H7 (cell line): Measurements from ENCODE around the gene GLOD4. TPM values are rescaled to one million over a fixed set of nuclear protein-coding genes. Genes with fewer than 3 reads are reported as not detected.
"Not testable (repeated sequence)": the region's sequence is repeated elsewhere in the genome, so short reads cannot be mapped to it uniquely, and the experiment has no call there.

Source experiments
- DNase-seq: peaks from one replicate; pipeline ENCODE4 v3.0.0; 2012
- H3K27me3 ChIP-seq: 2 replicates; pipeline ENCODE4 v1.6.0; 2011; ENCODE audit warnings: mild to moderate bottlenecking, low read length; ENCODE audit not compliant: control insufficient read depth, insufficient read depth
- H3K36me3 ChIP-seq: replicated peaks from 2 replicates; pipeline ENCODE4 v1.5.1; 2011; ENCODE audit warnings: low read length; ENCODE audit not compliant: control insufficient read depth, insufficient read depth
- H3K4me3 ChIP-seq: 2 replicates; pipeline ENCODE4 v1.5.1; 2011; ENCODE audit warnings: low read depth, mild to moderate bottlenecking, control low read depth, low read length, moderate library complexity; ENCODE audit not compliant: insufficient read depth
- total RNA-seq: library from RNA; depleted of rRNA; stranded (reverse); fragments of >200 nt; shearing (Covaris generic); gene quantifications from 2 replicates; pipeline ENCODE4 v1.2.3, GENCODE V29; 2014

GLOD4 gene
- total RNA-seq, 1 experiment from 2014 or later: 60.8 TPM

GRCh38 chr17:773467-774312 lies 8.4 kb downstream of the GLOD4 start:
- Histone ChIP-seq H3K36me3 (peaks cover 45% of the 10 kb centered on the region), H3K4me3 (no peak overlapping the region), H3K27me3 (no peaks in the 10 kb centered on the region)
- no peak for DNase-seq

- Histone ChIP-seq H3K4me3 (no peak overlapping the region), H3K27me3 (no peaks in the 10 kb centered on the region), H3K36me3 (peaks cover 41% of the 10 kb centered on the region)
- no peak for DNase-seq
Observed at GRCh38 chr17:773016-773415, 9.1 kb downstream of the GLOD4 start.

GRCh38 chr17:767076-767475 lies 15.0 kb downstream of the GLOD4 start:
- no peak overlapping the region for H3K4me3 ChIP-seq
- peaks cover 26% of the 10 kb centered on the region for H3K36me3 ChIP-seq

GRCh38 chr17:760371-760770 lies 21.7 kb downstream of the GLOD4 start:
- Histone ChIP-seq H3K4me3 (no peak overlapping the region), H3K27me3 (no peaks in the 10 kb centered on the region), H3K36me3 (peaks cover 12% of the 10 kb centered on the region)
- no peak for DNase-seq

More at GRCh38 chr17:767076-767475, 15.0 kb downstream of the GLOD4 start:
- DNase-seq: no peak
- no peaks in the 10 kb centered on the region for H3K27me3 ChIP-seq

GRCh38 chr17:759964-760363 lies 22.1 kb downstream of the GLOD4 start:
- H3K4me3 ChIP-seq: no peak overlapping the region
- DNase-seq: no peak
- H3K36me3 ChIP-seq: peaks cover 12% of the 10 kb centered on the region
- no peaks in the 10 kb centered on the region for H3K27me3 ChIP-seq

- not testable (repeated sequence) for DNase-seq, H3K27me3 ChIP-seq, H3K4me3 ChIP-seq, H3K36me3 ChIP-seq
Observed at GRCh38 chr17:756010-756567, 26.0 kb downstream of the GLOD4 start.

- H3K36me3 ChIP-seq, H3K4me3 ChIP-seq, DNase-seq, H3K27me3 ChIP-seq: not testable (repeated sequence)
Observed at GRCh38 chr17:755319-755961, 26.6 kb downstream of the GLOD4 start.

- no peak for DNase-seq
- H3K36me3 ChIP-seq: peaks cover 2% of the 10 kb centered on the region; the same call in 1 of the 2 replicates
- no peak overlapping the region for H3K4me3 ChIP-seq
- no peaks in the 10 kb centered on the region for H3K27me3 ChIP-seq
Observed at GRCh38 chr17:753418-753817, 28.7 kb downstream of the GLOD4 start.

- H3K36me3 ChIP-seq: peaks cover 6% of the 10 kb centered on the region
- no peaks in the 10 kb centered on the region for H3K27me3 ChIP-seq
- peak overlapping the region; percentile 83 for H3K4me3 ChIP-seq
- DNase-seq: peak; percentile 80
Observed at GRCh38 chr17:752620-753219, 29.4 kb downstream of the GLOD4 start.

- peak within 1 kb of the TSS; percentile 83 for H3K4me3 ChIP-seq
- H3K27me3 ChIP-seq: no peaks in the 10 kb centered on the region
- DNase-seq: peak; percentile 99
- peaks cover 12% of the 10 kb centered on the region for H3K36me3 ChIP-seq
Observed at GRCh38 chr17:752002-752619, 30.0 kb downstream of the GLOD4 start, which contains the start of gene GEMIN4. Gene GEMIN4, minus strand, starts transcription at chr17:752264. Its CDS starts 122 bp downstream, at chr17:752142.

- Histone ChIP-seq H3K36me3 (peaks cover 16% of the 10 kb centered on the region), H3K4me3 (peak overlapping the region; percentile 83), H3K27me3 (no peaks in the 10 kb centered on the region)
- DNase-seq: peak; percentile 66
Observed at GRCh38 chr17:751269-752001, 30.6 kb downstream of the GLOD4 start.

GRCh38 chr17:750431-751037 lies 31.5 kb downstream of the GLOD4 start:
- DNase-seq: no peak
- Histone ChIP-seq H3K36me3 (peaks cover 25% of the 10 kb centered on the region), H3K4me3 (no peak overlapping the region), H3K27me3 (no peaks in the 10 kb centered on the region)

- H3K36me3 ChIP-seq: peaks cover 33% of the 10 kb centered on the region
- DNase-seq, H3K27me3 ChIP-seq, H3K4me3 ChIP-seq: not testable (repeated sequence)
Observed at GRCh38 chr17:749359-749758, 32.7 kb downstream of the GLOD4 start.
